HG03103 (cell line): ENCODE data around the gene TPM4.
"Not testable (repeated sequence)": the region's sequence is repeated elsewhere in the genome, so short reads cannot be mapped to it uniquely, and the experiment has no call there.

Experiments
- ATAC-seq: cut with Tn5 transposase; IDR thresholded peaks from one replicate; pipeline ENCODE4 v1.9.1; 2021; ENCODE audit warnings: low read depth; ENCODE audit not compliant: unreplicated experiment

Gene TPM4

GRCh38 chr19:16070366-16070990 is 5.8 kb upstream of the TPM4 start:
- ATAC-seq, result no peak

- ATAC-seq, result no peak
These were observed 5.1 kb upstream of the TPM4 start for GRCh38 chr19:16071072-16071691.

GRCh38 chr19:16073481-16073880 is 2.8 kb upstream of the TPM4 start:
- no peak for ATAC-seq

GRCh38 chr19:16073988-16074387 is 2.3 kb upstream of the TPM4 start:
- ATAC-seq, result no peak

- ATAC-seq, result no peak
These were observed 1.6 kb upstream of the TPM4 start for GRCh38 chr19:16074488-16075365.

- ATAC-seq, result no peak
These were observed 703 bp upstream of the TPM4 start for GRCh38 chr19:16075430-16076153.

- no peak for ATAC-seq
These were observed 790 bp downstream of the TPM4 start for GRCh38 chr19:16076958-16077611.

- ATAC-seq, result no peak
These were observed 1.9 kb downstream of the TPM4 start for GRCh38 chr19:16077984-16078758.

GRCh38 chr19:16078759-16079707 is 2.7 kb downstream of the TPM4 start:
- no peak for ATAC-seq

GRCh38 chr19:16084067-16084685 is 7.9 kb downstream of the TPM4 start:
- ATAC-seq, result no peak

GRCh38 chr19:16085115-16085514 is 8.8 kb downstream of the TPM4 start:
- ATAC-seq, result no peak

GRCh38 chr19:16087404-16087803 is 11.1 kb downstream of the TPM4 start:
- not testable (repeated sequence) for ATAC-seq

- ATAC-seq, result no peak
These were observed 11.6 kb downstream of the TPM4 start for GRCh38 chr19:16087940-16088339.

GRCh38 chr19:16088351-16089009 is 12.2 kb downstream of the TPM4 start:
- no peak for ATAC-seq

- ATAC-seq, result no peak
These were observed 12.9 kb downstream of the TPM4 start for GRCh38 chr19:16089010-16089846.

GRCh38 chr19:16091546-16092475 is 15.5 kb downstream of the TPM4 start:
- no peak for ATAC-seq
